ENCODE data around the gene EPOP. TPM values are rescaled to one million over a fixed set of nuclear protein-coding genes. Genes with fewer than 3 reads are reported as not detected.

EPOP gene
- total and polyA plus RNA-seq, 4 donors = 0.40 to 2.8 (median 2.2) TPM

- H3K27ac ChIP-seq (ENCODE audit: low read depth in 1 of 2, low read length in 1 of 2) = no peak overlapping the region
- no peaks in the 10 kb centered on the region for H3K27me3 ChIP-seq (ENCODE audit: control insufficient read depth in 3 of 3, insufficient read depth in 3 of 3, low read length in 2 of 3)
- H3K4me1 ChIP-seq (ENCODE audit: control insufficient read depth in 5 of 5, insufficient read depth in 5 of 5, low read length in 5 of 5) = peaks cover 0 to 11% (median 2%) of the 10 kb centered on the region in 5 donors
- ATAC-seq (ENCODE audit: insufficient read depth, low FRiP score) (no peak), DNase-seq (no peak)
- no peak for TF ChIP-seq CTCF (IDR thresholded peaks at IDR 0.05; ENCODE audit: control extremely low read depth, extremely low read depth)
- no peak overlapping the region for H3K9ac ChIP-seq (ENCODE audit: insufficient read depth in 1 of 2, low read length in 2 of 2)
- peaks cover 18 to 76% (median 41%) of the 10 kb centered on the region in 4 donors for H3K36me3 ChIP-seq (ENCODE audit: control insufficient read depth in 4 of 4, insufficient read depth in 4 of 4, low read length in 4 of 4)
- WGBS, 2 donors = 94% methylated on average over 10 of the region's 10 CpGs
- H3K4me3 ChIP-seq = no peak overlapping the region
- H3K9me3 ChIP-seq (ENCODE audit: control insufficient read depth in 4 of 4, insufficient read depth in 3 of 4, low read length in 3 of 4) = no peaks in the 10 kb centered on the region
These were observed 37.8 kb upstream of the EPOP start for GRCh38 chr17:38712593-38712992.

GRCh38 chr17:38711792-38712571 is 37.2 kb upstream of the EPOP start:
- Histone ChIP-seq H3K36me3 (ENCODE audit: control insufficient read depth in 4 of 4, insufficient read depth in 4 of 4, low read length in 4 of 4) (peaks cover 12 to 71% (median 39%) of the 10 kb centered on the region in 4 donors), H3K4me1 (ENCODE audit: control insufficient read depth in 5 of 5, insufficient read depth in 5 of 5, low read length in 5 of 5) (peaks cover 0 to 14% (median 6%) of the 10 kb centered on the region in 5 donors), H3K27me3 (ENCODE audit: control insufficient read depth in 3 of 3, insufficient read depth in 3 of 3, low read length in 2 of 3) (no peaks in the 10 kb centered on the region), H3K9ac (ENCODE audit: insufficient read depth in 1 of 2, low read length in 2 of 2) (no peak overlapping the region), H3K9me3 (ENCODE audit: control insufficient read depth in 4 of 4, insufficient read depth in 3 of 4, low read length in 3 of 4) (no peaks in the 10 kb centered on the region), H3K27ac (ENCODE audit: low read depth in 1 of 2, low read length in 1 of 2) (no peak overlapping the region), H3K4me3 (no peak overlapping the region)
- ATAC-seq (ENCODE audit: insufficient read depth, low FRiP score) = no peak
- 61 to 75% methylated on average over 26 of the region's 26 CpGs for WGBS, 2 donors
- no peak for DNase-seq
- no peak for TF ChIP-seq CTCF (IDR thresholded peaks at IDR 0.05; ENCODE audit: control extremely low read depth, extremely low read depth)

- Histone ChIP-seq H3K9ac (ENCODE audit: insufficient read depth in 1 of 2, low read length in 2 of 2) (no peak overlapping the region), H3K4me3 (no peak overlapping the region), H3K9me3 (ENCODE audit: control insufficient read depth in 4 of 4, insufficient read depth in 3 of 4, low read length in 3 of 4) (no peaks in the 10 kb centered on the region), H3K27me3 (ENCODE audit: control insufficient read depth in 3 of 3, insufficient read depth in 3 of 3, low read length in 2 of 3) (no peaks in the 10 kb centered on the region), H3K36me3 (ENCODE audit: control insufficient read depth in 4 of 4, insufficient read depth in 4 of 4, low read length in 4 of 4) (peaks cover 9 to 61% (median 32%) of the 10 kb centered on the region in 4 donors), H3K27ac (ENCODE audit: low read depth in 1 of 2, low read length in 1 of 2) (no peak overlapping the region), H3K4me1 (ENCODE audit: control insufficient read depth in 5 of 5, insufficient read depth in 5 of 5, low read length in 5 of 5) (peaks cover 0 to 14% (median 6%) of the 10 kb centered on the region in 5 donors)
- DNase-seq = no peak
- ATAC-seq (ENCODE audit: insufficient read depth, low FRiP score) = no peak
- no peak for TF ChIP-seq CTCF (IDR thresholded peaks at IDR 0.05; ENCODE audit: control extremely low read depth, extremely low read depth)
- WGBS, 2 donors = 77 to 83% methylated on average over 5 of the region's 5 CpGs
These were observed 36.2 kb upstream of the EPOP start for GRCh38 chr17:38710985-38711384.

All from lung (tissue), 12 donors.